Lung (tissue), 12 donors: ENCODE results near the gene SF3B5. TPM values are rescaled to one million over a fixed set of nuclear protein-coding genes. Genes with fewer than 3 reads are reported as not detected.
"Not testable (repeated sequence)": the region's sequence is repeated elsewhere in the genome, so short reads cannot be mapped to it uniquely, and the experiment has no call there.

ENCODE experiments used
- ATAC-seq: fragments of 200-7000 bp; cut with Tn5 transposase; one replicate; pipeline ENCODE4 v1.9.1; 2020; ENCODE audit warnings: moderate number of reproducible peaks; ENCODE audit not compliant: insufficient read depth, low FRiP score
- DNase-seq, 3 donors: peaks; one replicate each; pipeline ENCODE4 v3.0.0-alpha.2; 2013 to 2017
- H3K27ac ChIP-seq, 2 donors: one replicate each; pipeline ENCODE4 v1.5.1; 2013; ENCODE audit warnings: mild to moderate bottlenecking in 2 of 2, moderate library complexity in 2 of 2, control low read depth in 1 of 2, inconsistent platforms in 1 of 2, low read depth in 1 of 2, low read length in 1 of 2
- H3K27me3 ChIP-seq, 3 donors: one replicate each; pipeline ENCODE4 v1.5.1; 2013; ENCODE audit warnings: low read length in 2 of 3; ENCODE audit not compliant: control insufficient read depth in 3 of 3, insufficient read depth in 3 of 3
- H3K36me3 ChIP-seq, 4 donors: one replicate each; pipeline ENCODE4 v1.5.1; 2013; ENCODE audit warnings: low read length in 4 of 4, mild to moderate bottlenecking in 1 of 4, moderate library complexity in 1 of 4; ENCODE audit not compliant: control insufficient read depth in 4 of 4, insufficient read depth in 4 of 4
- H3K4me1 ChIP-seq, 5 donors: one replicate each; pipeline ENCODE4 v1.5.1; 2013; ENCODE audit warnings: low read length in 5 of 5, mild to moderate bottlenecking in 2 of 5, moderate library complexity in 1 of 5; ENCODE audit not compliant: control insufficient read depth in 5 of 5, insufficient read depth in 5 of 5
- H3K4me3 ChIP-seq: one replicate; pipeline ENCODE4 v1.5.1; 2013; ENCODE audit warnings: mild to moderate bottlenecking, control low read depth, moderate library complexity
- H3K9ac ChIP-seq, 2 donors: one replicate each; pipeline ENCODE4 v1.5.1; 2013; ENCODE audit warnings: low read length in 2 of 2, control low read depth in 1 of 2; ENCODE audit not compliant: insufficient read depth in 1 of 2
- H3K9me3 ChIP-seq, 4 donors: one replicate each; pipeline ENCODE4 v1.5.1; 2013; ENCODE audit warnings: low read length in 3 of 4, mild to moderate bottlenecking in 1 of 4, moderate library complexity in 1 of 4; ENCODE audit not compliant: control insufficient read depth in 4 of 4, insufficient read depth in 3 of 4
- WGBS, 2 donors: extraction: QIAGEN DNeasy Blood & Tissue Kit; methylation state at CpG; one replicate each; pipeline ENCODE4 v1.1.7; 2013; 5-methylcytosine and 5-hydroxymethylcytosine counted together
- polyA plus RNA-seq, 2 donors: library from polyadenylated mRNA; stranded (reverse); fragments of 200-250 nt; gene quantifications; one replicate each; pipeline ENCODE4 v1.2.1, GENCODE V29; 2013
- total RNA-seq, 2 donors: library from RNA; depleted of rRNA in 1 of 2; stranded (reverse); fragments of >200 nt in 1 of 2; gene quantifications; one replicate each; pipeline ENCODE4 v1.2.1, GENCODE V29; 2014 to 2021
- TF ChIP-seq, protein P1 (sequence below): IDR thresholded peaks from 2 replicates; pipeline ENCODE4 v1.5.1; 2012; ENCODE audit warnings: mild to moderate bottlenecking; ENCODE audit errors: control extremely low read depth, extremely low read depth
- donor health status: control.
- donor health status: control.
- donor health status: Bipolar disorder and iron deficiency.
- donor health status: healthy.
- donor health status: DM: yes; HTN: yes; CAD: no.

The SF3B5 gene
- total and polyA plus RNA-seq, 4 donors: 36.3 to 251 (median 162) TPM

DNA sequence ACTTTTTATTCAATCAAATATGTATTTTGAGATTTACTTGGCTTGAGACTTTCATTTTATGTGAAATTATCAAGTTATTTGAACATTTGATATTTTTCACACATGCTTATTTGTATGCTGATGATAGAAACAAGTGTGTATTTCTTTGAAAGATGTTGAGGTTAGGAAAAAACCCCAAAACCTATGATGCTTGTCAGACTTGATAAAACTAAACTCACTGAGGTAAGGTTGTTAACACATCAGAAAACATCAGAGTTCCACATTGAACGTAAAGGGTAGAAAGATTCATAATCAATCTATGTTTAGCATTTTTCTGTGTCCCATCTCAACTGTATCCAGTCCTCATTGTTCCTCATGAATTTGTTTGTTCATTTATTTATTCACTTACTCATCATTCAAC lies 12.2 kb downstream of the SF3B5 start:
- TF ChIP-seq, protein P1, sequence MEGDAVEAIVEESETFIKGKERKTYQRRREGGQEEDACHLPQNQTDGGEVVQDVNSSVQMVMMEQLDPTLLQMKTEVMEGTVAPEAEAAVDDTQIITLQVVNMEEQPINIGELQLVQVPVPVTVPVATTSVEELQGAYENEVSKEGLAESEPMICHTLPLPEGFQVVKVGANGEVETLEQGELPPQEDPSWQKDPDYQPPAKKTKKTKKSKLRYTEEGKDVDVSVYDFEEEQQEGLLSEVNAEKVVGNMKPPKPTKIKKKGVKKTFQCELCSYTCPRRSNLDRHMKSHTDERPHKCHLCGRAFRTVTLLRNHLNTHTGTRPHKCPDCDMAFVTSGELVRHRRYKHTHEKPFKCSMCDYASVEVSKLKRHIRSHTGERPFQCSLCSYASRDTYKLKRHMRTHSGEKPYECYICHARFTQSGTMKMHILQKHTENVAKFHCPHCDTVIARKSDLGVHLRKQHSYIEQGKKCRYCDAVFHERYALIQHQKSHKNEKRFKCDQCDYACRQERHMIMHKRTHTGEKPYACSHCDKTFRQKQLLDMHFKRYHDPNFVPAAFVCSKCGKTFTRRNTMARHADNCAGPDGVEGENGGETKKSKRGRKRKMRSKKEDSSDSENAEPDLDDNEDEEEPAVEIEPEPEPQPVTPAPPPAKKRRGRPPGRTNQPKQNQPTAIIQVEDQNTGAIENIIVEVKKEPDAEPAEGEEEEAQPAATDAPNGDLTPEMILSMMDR: no peak
- H3K4me3 ChIP-seq: no peak overlapping the region
- no peak overlapping the region for H3K27ac ChIP-seq
- no peak for ATAC-seq
- H3K36me3 ChIP-seq: no peaks in the 10 kb centered on the region
- no peak for DNase-seq
- no peaks in the 10 kb centered on the region for H3K27me3 ChIP-seq
- WGBS, 2 donors: 88 to 92% methylated on average over 1 of the region's 1 CpG
- H3K9ac ChIP-seq: no peak overlapping the region
- H3K4me1 ChIP-seq: no peaks in the 10 kb centered on the region
- no peaks in the 10 kb centered on the region for H3K9me3 ChIP-seq

DNA sequence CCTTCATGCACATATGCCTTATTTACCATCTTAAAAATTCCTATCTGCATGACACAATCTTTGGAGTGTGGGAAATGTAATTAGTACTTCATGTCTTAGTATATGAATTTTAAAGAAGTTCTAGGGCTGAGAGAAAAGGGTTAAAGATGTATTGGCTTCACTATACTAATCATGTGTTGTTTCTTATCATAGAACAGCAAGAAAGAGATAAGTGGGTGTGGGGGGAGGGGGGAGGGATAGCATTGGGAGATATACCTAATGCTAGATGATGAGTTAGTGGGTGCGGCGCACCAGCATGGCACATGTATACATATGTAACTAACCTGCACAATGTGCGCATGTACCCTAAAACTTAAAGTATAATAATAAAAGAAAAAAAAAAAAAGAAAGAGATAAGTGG lies 13.0 kb downstream of the SF3B5 start:
- 0 to 90% methylated on average over 1 to 3 of the region's 3 CpGs for WGBS, 2 donors
- not testable (repeated sequence) for H3K4me1 ChIP-seq, H3K9ac ChIP-seq, H3K27me3 ChIP-seq, H3K9me3 ChIP-seq, H3K4me3 ChIP-seq, ATAC-seq, H3K27ac ChIP-seq, H3K36me3 ChIP-seq, DNase-seq

DNA sequence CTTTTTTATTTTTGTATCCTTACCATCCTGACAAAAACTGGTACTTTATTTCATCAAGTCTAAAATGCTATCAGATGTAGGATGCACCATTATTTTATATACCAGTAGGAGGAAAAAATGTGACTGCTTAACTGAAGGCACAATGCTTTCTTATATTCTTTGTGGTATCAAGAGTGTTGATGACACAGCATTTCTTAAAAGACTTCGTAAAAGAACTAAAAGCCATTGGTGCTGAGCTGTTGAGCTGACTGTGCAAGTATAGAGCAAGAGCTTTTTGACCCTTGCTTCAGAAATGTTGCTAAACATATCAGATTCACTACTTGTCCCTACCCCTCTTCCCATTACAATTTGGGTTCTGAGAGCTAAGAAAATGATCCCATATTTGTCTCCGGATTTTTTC lies 17.5 kb downstream of the SF3B5 start:
- Histone ChIP-seq H3K36me3 (no peaks in the 10 kb centered on the region), H3K4me3 (no peak overlapping the region), H3K9ac (no peak overlapping the region), H3K4me1 (no peaks in the 10 kb centered on the region), H3K27me3 (no peaks in the 10 kb centered on the region), H3K9me3 (no peaks in the 10 kb centered on the region), H3K27ac (no peak overlapping the region)
- 71 to 74% methylated on average over 2 of the region's 2 CpGs for WGBS, 2 donors
- ATAC-seq (no peak), DNase-seq (no peak)
- TF ChIP-seq, protein P1: no peak

DNA sequence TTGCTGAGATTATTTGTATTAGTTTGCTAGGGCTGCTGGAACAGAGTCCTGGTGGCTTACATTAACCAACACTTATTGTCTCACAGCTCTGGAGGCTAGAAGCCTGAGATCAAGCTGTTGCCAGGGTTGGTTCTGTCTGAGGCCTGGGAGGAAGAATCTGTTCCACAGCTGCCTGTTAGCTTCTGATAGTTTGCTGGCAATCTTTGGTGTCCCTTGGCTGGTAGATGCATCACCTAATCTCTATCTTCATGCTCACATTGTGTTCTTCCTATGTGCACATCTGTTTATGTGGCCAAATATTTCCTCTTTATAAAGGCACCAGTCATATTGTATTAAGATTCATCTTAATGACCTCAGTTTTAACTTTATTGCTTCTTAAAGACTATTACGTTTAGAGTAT lies 19.5 kb downstream of the SF3B5 start:
- TF ChIP-seq, protein P1: no peak
- H3K4me3 ChIP-seq: no peak overlapping the region
- WGBS, 2 donors: 90 to 100% methylated on average over 1 of the region's 1 CpG
- DNase-seq (no peak), ATAC-seq (no peak)
- H3K9me3 ChIP-seq: no peaks in the 10 kb centered on the region
- H3K27ac ChIP-seq: no peak overlapping the region
- H3K4me1 ChIP-seq: no peaks in the 10 kb centered on the region
- H3K36me3 ChIP-seq: no peaks in the 10 kb centered on the region
- peaks cover 0 to 6% (median 0%) of the 10 kb centered on the region in 3 donors for H3K27me3 ChIP-seq
- H3K9ac ChIP-seq: no peak overlapping the region
